HepG2 (cell line): Measurements from ENCODE around the gene CACNA1C. TPM values are rescaled to one million over a fixed set of nuclear protein-coding genes. Genes with fewer than 3 reads are reported as not detected.

Source experiments
- ATAC-seq: fragments of 200-7000 bp; cut with Tn5 transposase; 3 replicates; pipeline ENCODE4 v1.9.1; 2020; ENCODE audit warnings: mild to moderate bottlenecking, moderate library complexity
- BruUV-seq: library from RNA; stranded (reverse); fragments of 400-500 nt; replicated peaks from 2 replicates; lab custom pipeline; 2021; lab: Mats Ljungman, UMichigan
- CTCF ChIA-PET: fragments of 300-600 bp; formaldehyde crosslinking; extraction: SDS; loops from one replicate; lab custom pipeline; 2021; ENCODE audit warnings: low total read pairs, inconsistent platforms, low intra/inter-chr PET ratio; lab: Yijun Ruan, JAX
- POLR2A ChIA-PET: fragments of 350-600 bp; sonication (Branson Sonifier 250); formaldehyde crosslinking; loops from one replicate; lab custom pipeline; 2020; ENCODE audit warnings: antibody characterized with exemption, inconsistent platforms; lab: Yijun Ruan, JAX
- DNase-seq: peaks from one replicate; pipeline ENCODE4 v3.0.0-alpha.2; 2015; ENCODE audit warnings: low spot score
- FAIRE-seq: peaks from 3 replicates; lab custom pipeline; 2011; peaks lifted over from hg19 to GRCh38; lab: Jason Lieb, UNC
- H2AFZ ChIP-seq: one replicate; pipeline ENCODE4 v1.6.1; 2011; ENCODE audit warnings: low read length, inconsistent platforms
- H3K27ac ChIP-seq: fragments of 300-600 bp; 3 replicates; pipeline ENCODE4 v1.8.0; 2011; ENCODE audit warnings: mixed run types, mild to moderate bottlenecking, mixed read lengths, low read length, inconsistent platforms; ENCODE audit not compliant: insufficient read depth; ENCODE audit errors: extremely low read length
- H3K27me3 ChIP-seq, 2 experiments: fragments of 200-600 bp in 1 of 2; 2 replicates in 1 of 2; 3 replicates in 1 of 2; pipeline versions ENCODE4 v1.6.0 to v1.8.0; 2011; ENCODE audit warnings: low read length in 2 of 2, mild to moderate bottlenecking in 2 of 2, moderate library complexity in 2 of 2, inconsistent platforms in 1 of 2; ENCODE audit not compliant: insufficient read depth in 2 of 2, control insufficient read depth in 1 of 2
- H3K36me3 ChIP-seq, 2 experiments: fragments of 200-600 bp in 1 of 2; replicated peaks in 1 of 2; 2 replicates in 1 of 2; 3 replicates in 1 of 2; pipeline versions ENCODE4 v1.5.1 to v1.8.0; 2011; ENCODE audit warnings: low read length in 2 of 2, inconsistent platforms in 1 of 2; ENCODE audit not compliant: insufficient read depth in 2 of 2, control insufficient read depth in 1 of 2
- H3K4me1 ChIP-seq: 2 replicates; pipeline ENCODE4 v1.5.1; 2012; ENCODE audit warnings: low read length, inconsistent platforms; ENCODE audit not compliant: insufficient read depth
- H3K4me2 ChIP-seq: 2 replicates; pipeline ENCODE4 v1.6.0; 2011; ENCODE audit warnings: low read depth, low read length, inconsistent platforms
- H3K4me3 ChIP-seq, 3 experiments: fragments of 200-600 bp in 1 of 3; sonication (generic), shearing (Covaris generic) in 1 of 3; replicated peaks in 1 of 3; 2 replicates each; pipeline ENCODE4 v1.5.1; 2011 to 2016; ENCODE audit warnings: low read length in 3 of 3, inconsistent platforms in 2 of 3, low read depth in 2 of 3, mild to moderate bottlenecking in 2 of 3, control low read depth in 1 of 3, mixed read lengths in 1 of 3; ENCODE audit not compliant: insufficient read depth in 1 of 3
- H3K79me2 ChIP-seq: one replicate; pipeline ENCODE4 v1.6.1; 2011; ENCODE audit warnings: low read length, inconsistent platforms; ENCODE audit not compliant: insufficient read depth
- H3K9ac ChIP-seq: 2 replicates; pipeline ENCODE4 v1.6.0; 2011; ENCODE audit warnings: mild to moderate bottlenecking, low read depth, low read length, inconsistent platforms; ENCODE audit not compliant: insufficient read depth
- H3K9me3 ChIP-seq: 2 replicates; pipeline ENCODE4 v1.5.1; 2012; ENCODE audit warnings: mild to moderate bottlenecking, low read length
- H4K20me1 ChIP-seq: 2 replicates; pipeline ENCODE4 v1.6.0; 2011; ENCODE audit warnings: inconsistent platforms, mild to moderate bottlenecking, low read length, moderate library complexity; ENCODE audit not compliant: insufficient read depth
- CEBPB ChIP-seq: IDR thresholded peaks from 2 replicates; pipeline ENCODE4 v1.6.1; 2011; ENCODE audit warnings: low read depth, low read length, improper control_type of control experiment, borderline replicate concordance
- FOXK1 ChIP-seq: sonication (generic); formaldehyde crosslinking; IDR thresholded peaks from 2 replicates; pipeline ENCODE4 v1.4.0; 2020; ENCODE audit warnings: low read depth, missing genetic modification reagents, borderline replicate concordance
- PBX3 ChIP-seq: sonication (generic); formaldehyde crosslinking; IDR thresholded peaks from 2 replicates; pipeline ENCODE4 v1.8.1; 2023; ENCODE audit warnings: missing genetic modification reagents, inconsistent platforms, borderline replicate concordance
- ZBTB3 ChIP-seq: sonication (generic); formaldehyde crosslinking; IDR thresholded peaks from 2 replicates; pipeline ENCODE4 v1.4.0; 2020; ENCODE audit warnings: low read depth, mild to moderate bottlenecking, moderate library complexity, missing genetic modification reagents, borderline replicate concordance
- ZFP36 ChIP-seq: fragments of 150-350 bp; IDR thresholded peaks from 2 replicates; pipeline ENCODE4 v1.6.1; 2018; ENCODE audit warnings: borderline replicate concordance, low read length, low read depth; ENCODE audit not compliant: partially characterized antibody
- ZNF160 ChIP-seq: sonication (generic); formaldehyde crosslinking; IDR thresholded peaks from 2 replicates; pipeline ENCODE4 v1.8.0; 2022; ENCODE audit warnings: mild to moderate bottlenecking, inconsistent platforms, missing genetic modification reagents
- ZNF225 ChIP-seq: sonication (generic); formaldehyde crosslinking; IDR thresholded peaks from 2 replicates; pipeline ENCODE4 v1.4.0; 2020; ENCODE audit warnings: mild to moderate bottlenecking, missing genetic modification reagents
- ZNF30 ChIP-seq: sonication (generic); formaldehyde crosslinking; IDR thresholded peaks from 2 replicates; pipeline ENCODE4 v1.5.0; 2020; ENCODE audit warnings: mild to moderate bottlenecking, missing genetic modification reagents
- ZNF451 ChIP-seq: sonication (generic); formaldehyde crosslinking; IDR thresholded peaks from 2 replicates; pipeline ENCODE4 v1.5.0; 2020; ENCODE audit warnings: mild to moderate bottlenecking, missing genetic modification reagents
- in situ Hi-C: cut with HindIII; loops from 2 replicates; pipeline ENCODE4 v1.10.0; 2017; ENCODE audit warnings: low pct_unique_long_range_greater_than_20kb; ENCODE audit not compliant: extremely low pct_ligation_motif_present
- intact Hi-C: fragments of 100-400 bp; cut with micrococcal nuclease; formaldehyde crosslinking; loops from one replicate; pipeline ENCODE4 v1.10.0; 2022; ENCODE audit not compliant: unreplicated experiment
- polyA plus RNA-seq, 8 experiments: library from polyadenylated mRNA; depleted of rRNA in 3 of 8; stranded (reverse) in 7 of 8; unstranded in 1 of 8; fragments of >200 nt; fragmentation: Illumina TruSeq in 4 of 8; extraction: Trizol in 4 of 8; gene quantifications; 2 replicates each; pipeline versions ENCODE4 v1.2.1 to v1.2.3, GENCODE V29; 2011 to 2016; ENCODE audit warnings: low read depth in 4 of 8, missing spikeins in 1 of 8, mixed read lengths in 1 of 8; ENCODE audit not compliant: insufficient read depth in 1 of 8
- total RNA-seq, 5 experiments: library from RNA; depleted of rRNA; stranded (reverse); fragments of >200 nt; fragmentation: Illumina TruSeq; extraction: Trizol; gene quantifications; 2 replicates each; pipeline ENCODE4 v1.2.3, GENCODE V29; 2016; ENCODE audit warnings: low read depth in 1 of 5
- TF ChIP-seq, protein P1 (sequence below): sonication (generic); formaldehyde crosslinking; conservative IDR thresholded peaks from 2 replicates; pipeline ENCODE4 v1.8.1; 2023; ENCODE audit warnings: missing genetic modification reagents
- TF ChIP-seq, protein P2 (sequence below): sonication (generic); formaldehyde crosslinking; IDR thresholded peaks from 2 replicates; pipeline ENCODE4 v1.4.0; 2020; ENCODE audit warnings: missing genetic modification reagents, borderline replicate concordance

The CACNA1C gene
- total and polyA plus RNA-seq, 2 of the 13 experiments (the other 11 are each of a cell fraction or from before 2014, with no cell fraction given): not detected

GRCh38 chr12:2453761-2454090 is 400.9 kb downstream of the CACNA1C start:
- Histone ChIP-seq H3K9me3 (no peaks in the 10 kb centered on the region), H2AFZ (no peak overlapping the region), H3K27me3 (peaks cover 7 to 47% of the 10 kb centered on the region in 2 experiments; a peak in 4 of 5 replicates), H3K4me1 (no peaks in the 10 kb centered on the region), H3K9ac (no peak overlapping the region), H4K20me1 (peaks cover 2% of the 10 kb centered on the region; the same call in 1 of the 2 replicates), H3K4me3 (no peak overlapping the region), H3K27ac (no peak overlapping the region), H3K36me3 (no peaks in the 10 kb centered on the region), H3K4me2 (no peak overlapping the region), H3K79me2 (no peaks in the 10 kb centered on the region)
- ChIA-PET POLR2A (no interaction called here), CTCF (no interaction called here)
- ATAC-seq (no peak), DNase-seq (no peak), FAIRE-seq (no peak)
- no TSS peak for BruUV-seq
- TF ChIP-seq ZNF160 (CRISPR knock-in tag) (no peak), FOXK1 (CRISPR knock-in tag) (no peak), CEBPB (no peak), ZFP36 (no peak), ZNF451 (CRISPR knock-in tag) (no peak), ZBTB3 (CRISPR knock-in tag) (no peak), ZNF225 (CRISPR knock-in tag) (no peak), ZNF30 (CRISPR knock-in tag) (no peak), PBX3 (CRISPR knock-in tag) (no peak)
- TF ChIP-seq, protein P1, sequence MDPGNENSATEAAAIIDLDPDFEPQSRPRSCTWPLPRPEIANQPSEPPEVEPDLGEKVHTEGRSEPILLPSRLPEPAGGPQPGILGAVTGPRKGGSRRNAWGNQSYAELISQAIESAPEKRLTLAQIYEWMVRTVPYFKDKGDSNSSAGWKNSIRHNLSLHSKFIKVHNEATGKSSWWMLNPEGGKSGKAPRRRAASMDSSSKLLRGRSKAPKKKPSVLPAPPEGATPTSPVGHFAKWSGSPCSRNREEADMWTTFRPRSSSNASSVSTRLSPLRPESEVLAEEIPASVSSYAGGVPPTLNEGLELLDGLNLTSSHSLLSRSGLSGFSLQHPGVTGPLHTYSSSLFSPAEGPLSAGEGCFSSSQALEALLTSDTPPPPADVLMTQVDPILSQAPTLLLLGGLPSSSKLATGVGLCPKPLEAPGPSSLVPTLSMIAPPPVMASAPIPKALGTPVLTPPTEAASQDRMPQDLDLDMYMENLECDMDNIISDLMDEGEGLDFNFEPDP (CRISPR knock-in tag): no peak
- TF ChIP-seq, protein P2, sequence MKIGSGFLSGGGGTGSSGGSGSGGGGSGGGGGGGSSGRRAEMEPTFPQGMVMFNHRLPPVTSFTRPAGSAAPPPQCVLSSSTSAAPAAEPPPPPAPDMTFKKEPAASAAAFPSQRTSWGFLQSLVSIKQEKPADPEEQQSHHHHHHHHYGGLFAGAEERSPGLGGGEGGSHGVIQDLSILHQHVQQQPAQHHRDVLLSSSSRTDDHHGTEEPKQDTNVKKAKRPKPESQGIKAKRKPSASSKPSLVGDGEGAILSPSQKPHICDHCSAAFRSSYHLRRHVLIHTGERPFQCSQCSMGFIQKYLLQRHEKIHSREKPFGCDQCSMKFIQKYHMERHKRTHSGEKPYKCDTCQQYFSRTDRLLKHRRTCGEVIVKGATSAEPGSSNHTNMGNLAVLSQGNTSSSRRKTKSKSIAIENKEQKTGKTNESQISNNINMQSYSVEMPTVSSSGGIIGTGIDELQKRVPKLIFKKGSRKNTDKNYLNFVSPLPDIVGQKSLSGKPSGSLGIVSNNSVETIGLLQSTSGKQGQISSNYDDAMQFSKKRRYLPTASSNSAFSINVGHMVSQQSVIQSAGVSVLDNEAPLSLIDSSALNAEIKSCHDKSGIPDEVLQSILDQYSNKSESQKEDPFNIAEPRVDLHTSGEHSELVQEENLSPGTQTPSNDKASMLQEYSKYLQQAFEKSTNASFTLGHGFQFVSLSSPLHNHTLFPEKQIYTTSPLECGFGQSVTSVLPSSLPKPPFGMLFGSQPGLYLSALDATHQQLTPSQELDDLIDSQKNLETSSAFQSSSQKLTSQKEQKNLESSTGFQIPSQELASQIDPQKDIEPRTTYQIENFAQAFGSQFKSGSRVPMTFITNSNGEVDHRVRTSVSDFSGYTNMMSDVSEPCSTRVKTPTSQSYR: no peak
- intact Hi-C loops (no loop called here), in situ Hi-C loops (no loop called here)
